Measurements from ENCODE around the gene GOLGA6B.
"Not testable (repeated sequence)": the region's sequence is repeated elsewhere in the genome, so short reads cannot be mapped to it uniquely, and the experiment has no call there.

GRCh38 chr15:72608084-72608483, 46.4 kb upstream of the GOLGA6B start:
- TF ChIP-seq CTCF, POLR2A (IDR thresholded peaks at IDR 0.05): not testable (repeated sequence)

Measured in tibial nerve (tissue), 3 donors.